SK-N-SH (cell line): ENCODE data around the gene ARPC5L. TPM values are rescaled to one million over a fixed set of nuclear protein-coding genes. Genes with fewer than 3 reads are reported as not detected.

Source experiments
- CTCF ChIA-PET: fragments of 300-600, 350-600 bp; formaldehyde crosslinking; extraction: SDS; loops from one replicate; lab custom pipeline; 2021; lab: Yijun Ruan, JAX
- POLR2A ChIA-PET: fragments of 350-600 bp; sonication (Branson Sonifier 250); formaldehyde crosslinking; extraction: SDS; loops from one replicate; lab custom pipeline; 2020; ENCODE audit warnings: antibody characterized with exemption, inconsistent platforms; lab: Yijun Ruan, JAX
- DNase-seq: peaks from one replicate; pipeline ENCODE4 v3.0.0; 2012
- H2AFZ ChIP-seq: fragments of 200-600 bp; sonication (generic); 2 replicates; pipeline ENCODE4 v1.8.1; 2016; ENCODE audit warnings: antibody characterized with exemption, mild to moderate bottlenecking, low read depth
- H3F3A ChIP-seq: fragments of 200-600 bp; sonication (generic); replicated peaks from 2 replicates; pipeline ENCODE3; 2016; ENCODE audit warnings: antibody characterized with exemption, mild to moderate bottlenecking; ENCODE audit not compliant: insufficient read depth
- H3K27ac ChIP-seq, 2 experiments: fragments of 200-500 bp in 1 of 2; fragments of 200-600 bp in 1 of 2; sonication (Bioruptor generic) in 1 of 2; sonication (generic), shearing (Covaris generic) in 1 of 2; 2 replicates each; pipeline versions ENCODE4 v1.5.1 to v1.6.1; 2014 to 2016; ENCODE audit warnings: low read depth in 2 of 2, inconsistent platforms in 1 of 2, low read length in 1 of 2, mild to moderate bottlenecking in 1 of 2, mixed read lengths in 1 of 2
- H3K27me3 ChIP-seq: fragments of 200-600 bp; sonication (generic), shearing (Covaris generic); 2 replicates; pipeline ENCODE4 v1.6.1; 2016; ENCODE audit warnings: mixed run types; ENCODE audit not compliant: insufficient read depth
- H3K36me3 ChIP-seq, 2 experiments: fragments of 200-500 bp in 1 of 2; fragments of 200-600 bp in 1 of 2; sonication (Bioruptor generic) in 1 of 2; sonication (generic) in 1 of 2; replicated peaks in 1 of 2; 2 replicates each; pipeline versions ENCODE3 to v1.5.1; 2014 to 2016; ENCODE audit warnings: low read length in 1 of 2, mild to moderate bottlenecking in 1 of 2; ENCODE audit not compliant: insufficient read depth in 2 of 2, control insufficient read depth in 1 of 2
- H3K4me1 ChIP-seq, 2 experiments: fragments of 200-500 bp in 1 of 2; fragments of 200-600 bp in 1 of 2; sonication (Bioruptor generic) in 1 of 2; sonication (generic), shearing (Covaris generic) in 1 of 2; 2 replicates each; pipeline versions ENCODE4 v1.5.1 to v1.6.1; 2014 to 2016; ENCODE audit warnings: low read depth in 1 of 2, low read length in 1 of 2, mixed run types in 1 of 2; ENCODE audit not compliant: insufficient read depth in 2 of 2, control insufficient read depth in 1 of 2
- H3K4me2 ChIP-seq: fragments of 200-600 bp; sonication (generic), shearing (Covaris generic); 2 replicates; pipeline ENCODE4 v1.6.1; 2017; ENCODE audit warnings: mixed run types
- H3K4me3 ChIP-seq, 2 experiments: fragments of 200-500 bp in 1 of 2; fragments of 200-600 bp in 1 of 2; sonication (Bioruptor generic) in 1 of 2; sonication (generic), shearing (Covaris generic) in 1 of 2; 2 replicates each; pipeline versions ENCODE4 v1.5.1 to v1.8.1; 2014 to 2016; ENCODE audit warnings: low read depth in 2 of 2, inconsistent platforms in 1 of 2, low read length in 1 of 2, mild to moderate bottlenecking in 1 of 2, mixed read lengths in 1 of 2, moderate library complexity in 1 of 2
- H3K79me2 ChIP-seq: fragments of 200-600 bp; sonication (generic); 2 replicates; pipeline ENCODE4 v1.8.1; 2017; ENCODE audit warnings: mild to moderate bottlenecking; ENCODE audit not compliant: insufficient read depth
- H3K9ac ChIP-seq: fragments of 200-600 bp; sonication (generic); 2 replicates; pipeline ENCODE4 v1.6.1; 2017; ENCODE audit warnings: mixed run types
- H3K9me2 ChIP-seq: fragments of 200-600 bp; sonication (generic); 2 replicates; pipeline ENCODE4 v1.6.1; 2017; ENCODE audit warnings: mixed run types
- H3K9me3 ChIP-seq: fragments of 200-600 bp; sonication (generic); 2 replicates; pipeline ENCODE4 v1.6.1; 2017; ENCODE audit warnings: mixed run types, mild to moderate bottlenecking, moderate library complexity
- H4K20me1 ChIP-seq: fragments of 200-600 bp; sonication (generic); 2 replicates; pipeline ENCODE4 v1.6.1; 2017; ENCODE audit warnings: mild to moderate bottlenecking, mixed run types; ENCODE audit not compliant: insufficient read depth
- CTCF ChIP-seq: fragments of 200-600 bp; sonication (generic); IDR thresholded peaks from 2 replicates; pipeline ENCODE4 v1.6.1; 2017; ENCODE audit warnings: antibody characterized with exemption, mild to moderate bottlenecking, moderate library complexity
- EP300 ChIP-seq, 2 experiments: IDR thresholded peaks; 2 replicates each; pipeline versions ENCODE4 v1.4.0 to v1.6.1; 2012; ENCODE audit warnings: borderline replicate concordance in 1 of 2, low read depth in 1 of 2, low read length in 1 of 2
- GATA2 ChIP-seq: sonication (generic); formaldehyde crosslinking; IDR thresholded peaks from 2 replicates; pipeline ENCODE4 v1.5.0; 2020; ENCODE audit warnings: mild to moderate bottlenecking, missing genetic modification reagents
- IRF3 ChIP-seq: fragments of 150-350 bp; IDR thresholded peaks from 2 replicates; pipeline ENCODE4 v1.6.1; 2016; ENCODE audit warnings: mild to moderate bottlenecking, low read depth, low read length
- JUND ChIP-seq: IDR thresholded peaks from 2 replicates; pipeline ENCODE4 v1.4.0; 2012
- MAX ChIP-seq: IDR thresholded peaks from 2 replicates; pipeline ENCODE4 v1.4.0; 2012; ENCODE audit warnings: low read depth
- MEF2A ChIP-seq: IDR thresholded peaks from 2 replicates; pipeline ENCODE4 v1.4.0; 2012; ENCODE audit warnings: low read depth, borderline replicate concordance
- NFIC ChIP-seq: IDR thresholded peaks from 2 replicates; pipeline ENCODE4 v1.4.0; 2012; ENCODE audit warnings: borderline replicate concordance
- NRF1 ChIP-seq: IDR thresholded peaks from 2 replicates; pipeline ENCODE4 v1.6.1; 2012; ENCODE audit warnings: low read depth, mild to moderate bottlenecking, low read length
- PBX3 ChIP-seq: IDR thresholded peaks from 2 replicates; pipeline ENCODE4; 2012
- POLR2AphosphoS5 ChIP-seq: IDR thresholded peaks from 2 replicates; pipeline ENCODE4 v1.6.1; 2012; ENCODE audit warnings: low read depth, low read length
- RAD21 ChIP-seq: IDR thresholded peaks from 2 replicates; pipeline ENCODE4 v1.6.1; 2012; ENCODE audit warnings: mild to moderate bottlenecking, low read length
- RCOR1 ChIP-seq: fragments of 150-350 bp; IDR thresholded peaks from 2 replicates; pipeline ENCODE4 v1.6.1; 2017; ENCODE audit warnings: antibody characterized with exemption, low read length
- REST ChIP-seq: IDR thresholded peaks from 2 replicates; pipeline ENCODE4 v1.6.1; 2012; ENCODE audit warnings: mild to moderate bottlenecking, low read depth, low read length, moderate library complexity
- RXRA ChIP-seq: IDR thresholded peaks from 2 replicates; pipeline ENCODE4 v1.4.0; 2012; ENCODE audit warnings: low read depth, mild to moderate bottlenecking, borderline replicate concordance
- TAF1 ChIP-seq: IDR thresholded peaks from 2 replicates; pipeline ENCODE4 v1.6.1; 2012; ENCODE audit warnings: low read depth, mild to moderate bottlenecking, low read length, moderate library complexity, borderline replicate concordance
- TEAD4 ChIP-seq: IDR thresholded peaks from 2 replicates; pipeline ENCODE4 v1.4.0; 2012; ENCODE audit warnings: mild to moderate bottlenecking, borderline replicate concordance; ENCODE audit not compliant: insufficient read depth
- YY1 ChIP-seq: IDR thresholded peaks from 2 replicates; pipeline ENCODE4 v1.4.0; 2012; ENCODE audit warnings: low read depth, mild to moderate bottlenecking
- ZBTB33 ChIP-seq: IDR thresholded peaks from 2 replicates; pipeline ENCODE4 v1.4.0; 2012; ENCODE audit warnings: low read depth, borderline replicate concordance
- WGBS: methylation state at CpG from one replicate; pipeline ENCODE4 v1.1.6; 2017; ENCODE audit warnings: low lambda C conversion rate; 5-methylcytosine and 5-hydroxymethylcytosine counted together
- polyA plus RNA-seq, 3 experiments: library from polyadenylated mRNA; depleted of rRNA; stranded (reverse); fragments of >200 nt; gene quantifications; 2 replicates each; pipeline ENCODE4 v1.2.3, GENCODE V29; 2012

ARPC5L gene
- polyA plus RNA-seq, 1 of the 3 experiments (the other 2 are of a cell fraction): 73.1 TPM

- peak; percentile 42 for TF ChIP-seq RAD21
Measured at GRCh38 chr9:124855944-124856765, 5.8 kb upstream of the ARPC5L start (continued).

- no peak overlapping the region for H3K27ac ChIP-seq
- 98% methylated on average over 17 of the region's 24 CpGs for WGBS
- no peak overlapping the region for H2AFZ ChIP-seq
- CTCF ChIA-PET: interaction anchor here (0.6 to 33.6 kb wide), 4 partner anchors 22 to 104 kb away, joined by 3 to 1436 read pairs (median 178); partner anchors contain the start of genes NR6A1 and OLFML2A
- H3K9me2 ChIP-seq: no peaks in the 10 kb centered on the region
- peaks cover 34% of the 10 kb centered on the region for H3K79me2 ChIP-seq
- H3K9ac ChIP-seq: no peak overlapping the region
- H3K27me3 ChIP-seq: no peaks in the 10 kb centered on the region
- peaks cover 35 to 44% of the 10 kb centered on the region in 2 experiments for H3K36me3 ChIP-seq
- no peak overlapping the region for H3K4me3 ChIP-seq
- no peak for DNase-seq
- H3F3A ChIP-seq: peaks cover 46% of the 10 kb centered on the region
- H3K9me3 ChIP-seq: no peaks in the 10 kb centered on the region
- peaks cover 56% of the 10 kb centered on the region for H4K20me1 ChIP-seq
- POLR2A ChIA-PET: interaction anchor here (0.7 to 2.7 kb wide), 3 partner anchors 9 to 80 kb away, joined by 3 to 11 read pairs (median 4); partner anchors contain the start of gene OLFML2A
- H3K4me1 ChIP-seq: peaks cover 13 to 30% of the 10 kb centered on the region in 2 experiments; a peak in 1 of 4 replicates
- H3K4me2 ChIP-seq: no peak overlapping the region
- TF ChIP-seq RXRA (no peak), MEF2A (no peak), ZBTB33 (no peak), REST (no peak), NFIC (no peak), RCOR1 (no peak), GATA2 (CRISPR knock-in tag) (no peak), POLR2AphosphoS5 (no peak), TAF1 (no peak), IRF3 (no peak), TEAD4 (no peak), CTCF (no peak), YY1 (no peak), PBX3 (no peak), JUND (no peak), MAX (no peak), EP300 (IDR thresholded peaks at IDR 0.05; ENCODE audit: borderline replicate concordance in 1 of 2, low read depth in 1 of 2, low read length in 1 of 2) (no peak), NRF1 (no peak)
Measured at GRCh38 chr9:124857533-124858162, 4.3 kb upstream of the ARPC5L start.
